Sigmoid colon (tissue), 7 donors: Measurements from ENCODE around the gene CRTC1. TPM values are rescaled to one million over a fixed set of nuclear protein-coding genes. Genes with fewer than 3 reads are reported as not detected.

Experiments
- DNase-seq: peaks from one replicate; pipeline ENCODE4 v3.0.0-alpha.2; 2019
- H3K27ac ChIP-seq, 4 donors: fragments of 200-600 bp; sonication (generic); one replicate each; pipeline ENCODE4 v1.5.1; 2016 to 2019; ENCODE audit warnings: mild to moderate bottlenecking in 1 of 4
- H3K27me3 ChIP-seq, 3 donors: fragments of 200-600 bp; sonication (generic); one replicate each; pipeline ENCODE4 v1.5.1; 2019; ENCODE audit warnings: mild to moderate bottlenecking in 1 of 3
- H3K36me3 ChIP-seq, 4 donors: fragments of 200-600 bp; sonication (generic); one replicate each; pipeline ENCODE4 v1.5.1; 2016 to 2019
- H3K4me1 ChIP-seq, 4 donors: fragments of 200-600 bp; sonication (generic); one replicate each; pipeline ENCODE4 v1.5.1; 2017 to 2019
- H3K4me3 ChIP-seq, 4 donors: fragments of 200-600 bp; sonication (generic); one replicate each; pipeline ENCODE4 v1.5.1; 2017 to 2019; ENCODE audit warnings: mild to moderate bottlenecking in 2 of 4, moderate library complexity in 1 of 4
- H3K9me3 ChIP-seq, 4 donors: fragments of 200-600 bp in 3 of 4; sonication (generic) in 3 of 4; one replicate each; pipeline versions ENCODE4 v1.5.1 to v1.6.1; 2013 to 2019
- EP300 ChIP-seq, 4 donors: sonication (generic); formaldehyde crosslinking; IDR thresholded peaks; one replicate each; pipeline ENCODE4 v1.6.1; 2017; ENCODE audit warnings: antibody characterized with exemption in 4 of 4
- POLR2A ChIP-seq, 2 donors: fragments of 450-650 bp; IDR thresholded peaks; one replicate each; pipeline ENCODE4 v1.6.1; 2016; ENCODE audit warnings: antibody characterized with exemption in 2 of 2, mild to moderate bottlenecking in 2 of 2, moderate library complexity in 2 of 2
- POLR2AphosphoS5 ChIP-seq, 4 donors: sonication (generic); formaldehyde crosslinking; IDR thresholded peaks; one replicate each; pipeline ENCODE4 v1.6.1; 2017; ENCODE audit warnings: antibody characterized with exemption in 4 of 4
- WGBS, 2 donors: extraction: QIAGEN DNeasy Blood & Tissue Kit; methylation state at CpG; one replicate each; pipeline ENCODE4 v1.1.7; 2013; 5-methylcytosine and 5-hydroxymethylcytosine counted together
- intact Hi-C: fragments of 100-400 bp; cut with DNase I; formaldehyde crosslinking; loops from one replicate; pipeline ENCODE4 v1.15.1; 2023
- polyA plus RNA-seq, 3 donors: library from polyadenylated mRNA; stranded (reverse); fragments of 200-250 nt; gene quantifications; one replicate each; pipeline ENCODE4 v1.2.3, GENCODE V29; 2013
- total RNA-seq, 4 donors: library from RNA; depleted of rRNA; stranded (reverse); fragments of >200 nt; gene quantifications; one replicate each; pipeline ENCODE4 v1.1.0, GENCODE V29; 2016
- TF ChIP-seq, protein P1 (sequence below), 4 experiments: fragments of 450-650 bp in 3 of 4; fragments of 200-600 bp in 1 of 4; IDR thresholded peaks; one replicate each; pipeline ENCODE4 v1.5.1; 2016 to 2019; ENCODE audit warnings: antibody characterized with exemption in 4 of 4, mild to moderate bottlenecking in 3 of 4, moderate library complexity in 2 of 4
- donor health status: healthy with polysubstance abuse.
- donor health status: Bipolar disorder and iron deficiency.
- donor health status: healthy.

The CRTC1 gene
- total and polyA plus RNA-seq, 7 donors, result 2.5 to 8.9 (median 3.6) TPM

DNA sequence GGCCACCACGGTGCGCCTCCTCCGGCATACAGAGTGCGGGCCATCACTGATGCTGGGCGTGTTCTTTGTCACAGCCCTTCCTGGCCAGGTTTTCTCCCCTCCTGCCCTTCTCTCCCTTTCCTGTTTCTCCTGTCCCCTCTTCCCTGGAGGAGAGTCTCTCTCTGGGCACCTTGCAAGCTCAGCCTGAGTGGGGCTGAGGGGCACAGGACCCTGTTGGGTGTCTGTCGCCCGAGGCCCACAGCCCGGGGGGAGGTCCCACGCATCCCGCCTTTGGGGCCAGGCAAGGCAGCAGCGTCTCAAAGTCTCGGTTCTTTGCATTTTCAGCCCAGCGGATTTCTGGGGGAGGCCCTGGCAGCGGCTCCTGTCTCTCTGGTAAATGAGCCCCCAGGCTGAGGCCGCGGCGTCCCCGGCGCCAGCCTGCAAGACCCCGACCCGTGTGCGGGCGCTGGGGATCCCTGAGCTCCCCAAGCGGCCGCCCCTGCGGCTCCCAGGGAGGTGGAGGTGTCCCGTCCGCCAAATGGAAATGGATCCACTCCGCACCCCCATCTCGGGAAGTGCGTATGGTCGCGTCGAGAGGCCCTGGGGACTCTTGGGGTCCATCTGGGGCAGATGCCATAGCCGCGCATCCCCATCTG, 60.4 kb downstream of the CRTC1 start:
- intact Hi-C loops, result no loop called here
- H3K27me3 ChIP-seq, result no peaks in the 10 kb centered on the region
- no peak overlapping the region for H3K4me3 ChIP-seq
- no peaks in the 10 kb centered on the region for H3K36me3 ChIP-seq
- H3K27ac ChIP-seq, result no peak overlapping the region
- no peak for TF ChIP-seq EP300 (IDR thresholded peaks at IDR 0.05)
- TF ChIP-seq POLR2AphosphoS5 (IDR thresholded peaks at IDR 0.05), result no peak
- no peak for TF ChIP-seq POLR2A (IDR thresholded peaks at IDR 0.05)
- TF ChIP-seq, protein P1, sequence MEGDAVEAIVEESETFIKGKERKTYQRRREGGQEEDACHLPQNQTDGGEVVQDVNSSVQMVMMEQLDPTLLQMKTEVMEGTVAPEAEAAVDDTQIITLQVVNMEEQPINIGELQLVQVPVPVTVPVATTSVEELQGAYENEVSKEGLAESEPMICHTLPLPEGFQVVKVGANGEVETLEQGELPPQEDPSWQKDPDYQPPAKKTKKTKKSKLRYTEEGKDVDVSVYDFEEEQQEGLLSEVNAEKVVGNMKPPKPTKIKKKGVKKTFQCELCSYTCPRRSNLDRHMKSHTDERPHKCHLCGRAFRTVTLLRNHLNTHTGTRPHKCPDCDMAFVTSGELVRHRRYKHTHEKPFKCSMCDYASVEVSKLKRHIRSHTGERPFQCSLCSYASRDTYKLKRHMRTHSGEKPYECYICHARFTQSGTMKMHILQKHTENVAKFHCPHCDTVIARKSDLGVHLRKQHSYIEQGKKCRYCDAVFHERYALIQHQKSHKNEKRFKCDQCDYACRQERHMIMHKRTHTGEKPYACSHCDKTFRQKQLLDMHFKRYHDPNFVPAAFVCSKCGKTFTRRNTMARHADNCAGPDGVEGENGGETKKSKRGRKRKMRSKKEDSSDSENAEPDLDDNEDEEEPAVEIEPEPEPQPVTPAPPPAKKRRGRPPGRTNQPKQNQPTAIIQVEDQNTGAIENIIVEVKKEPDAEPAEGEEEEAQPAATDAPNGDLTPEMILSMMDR (IDR thresholded peaks at IDR 0.05), result no peak
- H3K4me1 ChIP-seq, result peaks cover 0 to 15% (median 12%) of the 10 kb centered on the region in 4 donors
- WGBS, 2 donors, result 85 to 94% methylated on average over 36 of the region's 36 CpGs
- DNase-seq, result no peak
- H3K9me3 ChIP-seq, result no peaks in the 10 kb centered on the region

DNA sequence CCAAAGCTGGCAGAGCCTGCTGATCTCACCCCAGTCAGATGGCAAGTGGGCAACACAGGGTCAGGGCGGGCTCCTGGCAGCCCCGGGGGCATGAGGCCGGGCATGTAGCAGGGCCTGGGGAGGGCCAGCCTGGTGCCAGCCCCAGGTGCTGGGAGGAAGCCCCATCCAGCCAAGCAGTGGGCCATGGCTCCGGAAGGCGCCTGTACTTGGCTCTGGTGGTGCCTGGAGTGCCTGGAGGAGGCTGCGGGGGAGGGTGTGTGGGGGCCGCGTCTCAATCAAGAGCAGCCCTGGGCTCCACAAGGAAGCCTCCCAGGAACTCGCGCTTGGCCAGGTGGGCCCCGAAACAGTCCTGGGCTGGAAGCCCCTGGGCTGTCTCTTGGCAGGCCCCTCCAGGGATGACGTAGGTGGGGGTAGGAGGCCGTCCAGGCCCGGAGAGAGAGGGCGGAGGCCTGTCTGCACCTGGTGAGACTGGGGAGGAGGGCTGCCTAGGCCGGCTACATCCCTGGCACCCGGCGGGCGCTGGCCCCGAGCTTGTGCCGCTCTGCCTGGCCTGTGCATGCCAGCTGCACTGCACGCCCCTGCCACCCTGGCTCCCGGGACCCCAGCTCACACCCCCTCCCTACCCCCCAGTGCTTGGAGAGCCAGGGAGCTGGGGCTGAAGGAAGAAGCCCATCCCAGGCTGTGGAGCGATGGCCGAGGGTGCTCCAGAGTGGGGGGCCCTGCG, 61.7 kb downstream of the CRTC1 start:
- Histone ChIP-seq H3K9me3 (no peaks in the 10 kb centered on the region), H3K4me1 (peaks cover 0 to 15% (median 12%) of the 10 kb centered on the region in 4 donors), H3K4me3 (no peak overlapping the region), H3K27ac (no peak overlapping the region), H3K27me3 (no peaks in the 10 kb centered on the region), H3K36me3 (peaks cover 0 to 9% (median 3%) of the 10 kb centered on the region in 4 donors)
- intact Hi-C loops, result no loop called here
- TF ChIP-seq POLR2AphosphoS5 (IDR thresholded peaks at IDR 0.05), result no peak
- DNase-seq, result no peak
- WGBS, 2 donors, result 94 to 95% methylated on average over 26 of the region's 26 CpGs

DNA sequence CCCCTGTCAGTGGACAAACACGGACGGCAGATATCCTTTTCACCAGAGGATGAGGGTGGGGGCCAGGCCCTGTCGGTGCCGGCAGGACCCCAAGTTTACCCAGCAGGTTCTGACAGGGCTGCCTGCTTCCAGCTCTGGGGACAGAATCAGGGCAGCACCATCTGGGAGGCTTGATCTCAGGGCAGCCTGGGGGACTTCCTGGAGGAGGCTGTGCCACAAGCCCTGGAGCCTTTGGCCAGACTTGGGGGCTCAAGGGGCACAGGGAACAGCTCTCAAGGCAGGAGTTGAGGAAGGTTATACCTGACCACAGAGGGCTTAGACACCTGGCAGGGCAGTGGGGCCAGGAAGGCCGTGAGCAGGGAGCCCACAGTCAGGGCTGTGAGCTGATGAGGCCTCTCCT, 62.5 kb downstream of the CRTC1 start:
- 93 to 94% methylated on average over 5 of the region's 5 CpGs for WGBS, 2 donors
- no peak for TF ChIP-seq POLR2A (IDR thresholded peaks at IDR 0.05)
- TF ChIP-seq EP300 (IDR thresholded peaks at IDR 0.05), result no peak
- TF ChIP-seq POLR2AphosphoS5 (IDR thresholded peaks at IDR 0.05), result no peak
- TF ChIP-seq, protein P1 (IDR thresholded peaks at IDR 0.05), result no peak
- Histone ChIP-seq H3K4me1 (peaks cover 0 to 15% (median 12%) of the 10 kb centered on the region in 4 donors), H3K27ac (no peak overlapping the region), H3K27me3 (no peaks in the 10 kb centered on the region), H3K36me3 (peaks cover 0 to 16% (median 4%) of the 10 kb centered on the region in 4 donors), H3K4me3 (no peak overlapping the region), H3K9me3 (no peaks in the 10 kb centered on the region)
- DNase-seq, result no peak
- intact Hi-C loops, result no loop called here

DNA sequence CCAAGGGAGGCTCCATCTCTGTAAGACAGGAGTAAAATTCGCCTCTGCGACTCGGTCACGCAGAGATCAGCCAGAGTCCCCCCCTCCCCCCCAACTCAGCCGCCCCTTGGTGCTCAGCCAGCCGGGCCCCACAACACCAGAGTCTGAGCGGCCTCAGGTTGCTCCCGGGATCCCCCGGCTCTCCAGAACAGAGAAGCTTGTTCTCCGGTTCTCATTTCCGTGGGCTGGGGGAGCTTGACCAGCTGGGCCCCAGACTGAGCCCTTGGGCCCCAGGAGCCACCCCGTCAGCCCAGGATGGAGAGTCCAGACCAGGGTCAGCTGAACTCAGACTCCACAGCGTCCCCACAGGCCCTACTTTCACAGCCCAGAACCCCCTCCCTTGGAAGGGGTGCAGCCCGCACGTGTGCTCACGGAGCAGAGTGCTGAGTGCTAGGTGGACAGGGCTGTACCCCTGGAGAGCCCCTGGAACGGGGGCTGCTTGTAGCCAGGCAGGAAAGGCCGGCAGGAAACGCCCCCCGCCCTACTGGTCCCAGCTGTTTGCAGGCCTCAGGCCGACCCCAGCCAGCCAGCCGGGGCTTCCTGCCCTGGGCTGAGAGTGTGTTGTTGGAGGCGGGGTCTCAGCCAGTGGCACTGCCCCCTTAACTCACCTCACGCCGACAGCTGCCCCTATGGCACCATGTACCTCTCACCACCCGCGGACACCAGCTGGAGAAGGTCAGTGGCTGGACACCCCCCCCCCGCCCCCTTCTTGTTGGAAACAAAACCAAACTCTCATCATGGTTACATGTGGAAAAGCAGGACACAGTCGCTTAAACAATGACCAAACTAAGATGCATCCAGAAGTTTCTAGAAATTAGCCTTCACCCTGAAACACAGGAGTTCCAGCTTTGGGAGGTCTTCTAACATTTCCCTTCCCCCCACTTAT, 63.2 kb downstream of the CRTC1 start:
- intact Hi-C loops, result no loop called here
- 82 to 90% methylated on average over 29 of the region's 29 CpGs for WGBS, 2 donors
- Histone ChIP-seq H3K9me3 (no peaks in the 10 kb centered on the region), H3K27me3 (no peaks in the 10 kb centered on the region), H3K4me1 (peaks cover 0 to 15% (median 12%) of the 10 kb centered on the region in 4 donors), H3K36me3 (peaks cover 0 to 22% (median 4%) of the 10 kb centered on the region in 4 donors), H3K27ac (no peak overlapping the region), H3K4me3 (no peak overlapping the region)
- no peak for TF ChIP-seq EP300 (IDR thresholded peaks at IDR 0.05)
- no peak for TF ChIP-seq POLR2A (IDR thresholded peaks at IDR 0.05)
- TF ChIP-seq, protein P1 (IDR thresholded peaks at IDR 0.05), result no peak
- no peak for TF ChIP-seq POLR2AphosphoS5 (IDR thresholded peaks at IDR 0.05)
- no peak for DNase-seq
